Measurements from ENCODE around the gene EXOC3L1. TPM values are rescaled to one million over a fixed set of nuclear protein-coding genes. Genes with fewer than 3 reads are reported as not detected.

The EXOC3L1 gene
- total and polyA plus RNA-seq, 2 of the 13 experiments (the other 11 are each of a cell fraction or from before 2014, with no cell fraction given), result 0.12 TPM; not detected in 1

DNA sequence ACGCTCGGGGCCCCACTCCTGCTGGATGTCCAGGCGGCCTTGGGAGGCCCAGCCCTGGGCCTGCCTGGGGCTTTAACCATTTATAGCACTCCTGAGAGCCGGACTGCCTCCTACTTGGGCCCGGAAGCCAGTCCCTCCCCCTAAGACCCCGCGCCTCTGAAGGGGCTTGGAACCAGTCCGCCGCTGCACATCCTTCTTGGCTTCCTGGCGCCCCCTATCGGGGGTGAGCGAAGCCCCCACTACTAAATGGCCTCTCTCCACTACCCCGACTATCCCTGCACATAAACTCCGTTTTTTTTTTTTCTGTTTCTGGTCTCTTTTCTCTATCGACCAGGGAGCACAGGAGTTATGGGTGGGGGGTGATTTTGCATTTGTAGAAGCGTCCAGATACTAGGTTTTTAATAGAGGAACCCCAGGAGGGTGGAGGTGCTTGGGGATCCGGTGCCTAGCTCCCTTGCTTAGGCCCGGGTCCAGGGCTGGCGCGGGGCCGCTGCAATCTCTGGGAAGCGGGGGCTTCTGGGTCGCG is 20.2 kb downstream of the EXOC3L1 start (continued):
- TF ChIP-seq, protein P1, sequence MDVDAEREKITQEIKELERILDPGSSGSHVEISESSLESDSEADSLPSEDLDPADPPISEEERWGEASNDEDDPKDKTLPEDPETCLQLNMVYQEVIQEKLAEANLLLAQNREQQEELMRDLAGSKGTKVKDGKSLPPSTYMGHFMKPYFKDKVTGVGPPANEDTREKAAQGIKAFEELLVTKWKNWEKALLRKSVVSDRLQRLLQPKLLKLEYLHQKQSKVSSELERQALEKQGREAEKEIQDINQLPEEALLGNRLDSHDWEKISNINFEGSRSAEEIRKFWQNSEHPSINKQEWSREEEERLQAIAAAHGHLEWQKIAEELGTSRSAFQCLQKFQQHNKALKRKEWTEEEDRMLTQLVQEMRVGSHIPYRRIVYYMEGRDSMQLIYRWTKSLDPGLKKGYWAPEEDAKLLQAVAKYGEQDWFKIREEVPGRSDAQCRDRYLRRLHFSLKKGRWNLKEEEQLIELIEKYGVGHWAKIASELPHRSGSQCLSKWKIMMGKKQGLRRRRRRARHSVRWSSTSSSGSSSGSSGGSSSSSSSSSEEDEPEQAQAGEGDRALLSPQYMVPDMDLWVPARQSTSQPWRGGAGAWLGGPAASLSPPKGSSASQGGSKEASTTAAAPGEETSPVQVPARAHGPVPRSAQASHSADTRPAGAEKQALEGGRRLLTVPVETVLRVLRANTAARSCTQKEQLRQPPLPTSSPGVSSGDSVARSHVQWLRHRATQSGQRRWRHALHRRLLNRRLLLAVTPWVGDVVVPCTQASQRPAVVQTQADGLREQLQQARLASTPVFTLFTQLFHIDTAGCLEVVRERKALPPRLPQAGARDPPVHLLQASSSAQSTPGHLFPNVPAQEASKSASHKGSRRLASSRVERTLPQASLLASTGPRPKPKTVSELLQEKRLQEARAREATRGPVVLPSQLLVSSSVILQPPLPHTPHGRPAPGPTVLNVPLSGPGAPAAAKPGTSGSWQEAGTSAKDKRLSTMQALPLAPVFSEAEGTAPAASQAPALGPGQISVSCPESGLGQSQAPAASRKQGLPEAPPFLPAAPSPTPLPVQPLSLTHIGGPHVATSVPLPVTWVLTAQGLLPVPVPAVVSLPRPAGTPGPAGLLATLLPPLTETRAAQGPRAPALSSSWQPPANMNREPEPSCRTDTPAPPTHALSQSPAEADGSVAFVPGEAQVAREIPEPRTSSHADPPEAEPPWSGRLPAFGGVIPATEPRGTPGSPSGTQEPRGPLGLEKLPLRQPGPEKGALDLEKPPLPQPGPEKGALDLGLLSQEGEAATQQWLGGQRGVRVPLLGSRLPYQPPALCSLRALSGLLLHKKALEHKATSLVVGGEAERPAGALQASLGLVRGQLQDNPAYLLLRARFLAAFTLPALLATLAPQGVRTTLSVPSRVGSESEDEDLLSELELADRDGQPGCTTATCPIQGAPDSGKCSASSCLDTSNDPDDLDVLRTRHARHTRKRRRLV (CRISPR knock-in tag; IDR thresholded peaks at IDR 0.05), result 0 out of 2 replicates have a peak, but pooled peaks have one; percentile 20
- peak; percentile 44; the same call in 1 of the 2 replicates for TF ChIP-seq STAG1 (CRISPR knock-in tag; IDR thresholded peaks at IDR 0.05)
- TF ChIP-seq SRSF4 (IDR thresholded peaks at IDR 0.05; ENCODE audit: low read depth, low read length, poor library complexity, severe bottlenecking), result no peak
- peak; percentile 83; the same call in 1 of the 2 replicates for TF ChIP-seq ZNF510 (CRISPR knock-in tag; IDR thresholded peaks at IDR 0.05; ENCODE audit: low read depth)
- peak; percentile 30; the same call in 1 of the 2 replicates for TF ChIP-seq ZNF557 (CRISPR knock-in tag; IDR thresholded peaks at IDR 0.05)
- peak; percentile 59; the same call in 1 of the 2 replicates for TF ChIP-seq ZNF235 (CRISPR knock-in tag; IDR thresholded peaks at IDR 0.05; ENCODE audit: borderline replicate concordance)
- no peak for TF ChIP-seq RFX1 (IDR thresholded peaks at IDR 0.05)
- peak; percentile 21; the same call in 1 of the 2 replicates for TF ChIP-seq ZBTB8A (CRISPR knock-in tag; IDR thresholded peaks at IDR 0.05; ENCODE audit: borderline replicate concordance, low read depth)
- TF ChIP-seq ZSCAN29 (CRISPR knock-in tag; conservative IDR thresholded peaks at IDR 0.05), result 0 out of 2 replicates have a peak, but pooled peaks have one; percentile 56
- TF ChIP-seq, protein P2, sequence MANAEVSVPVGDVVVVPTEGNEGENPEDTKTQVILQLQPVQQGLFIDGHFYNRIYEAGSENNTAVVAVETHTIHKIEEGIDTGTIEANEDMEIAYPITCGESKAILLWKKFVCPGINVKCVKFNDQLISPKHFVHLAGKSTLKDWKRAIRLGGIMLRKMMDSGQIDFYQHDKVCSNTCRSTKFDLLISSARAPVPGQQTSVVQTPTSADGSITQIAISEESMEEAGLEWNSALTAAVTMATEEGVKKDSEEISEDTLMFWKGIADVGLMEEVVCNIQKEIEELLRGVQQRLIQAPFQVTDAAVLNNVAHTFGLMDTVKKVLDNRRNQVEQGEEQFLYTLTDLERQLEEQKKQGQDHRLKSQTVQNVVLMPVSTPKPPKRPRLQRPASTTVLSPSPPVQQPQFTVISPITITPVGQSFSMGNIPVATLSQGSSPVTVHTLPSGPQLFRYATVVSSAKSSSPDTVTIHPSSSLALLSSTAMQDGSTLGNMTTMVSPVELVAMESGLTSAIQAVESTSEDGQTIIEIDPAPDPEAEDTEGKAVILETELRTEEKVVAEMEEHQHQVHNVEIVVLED (CRISPR knock-in tag; IDR thresholded peaks at IDR 0.05; ENCODE audit: borderline replicate concordance), result 0 out of 2 replicates have a peak, but pooled peaks have one; percentile 28
- TF ChIP-seq, protein P3, sequence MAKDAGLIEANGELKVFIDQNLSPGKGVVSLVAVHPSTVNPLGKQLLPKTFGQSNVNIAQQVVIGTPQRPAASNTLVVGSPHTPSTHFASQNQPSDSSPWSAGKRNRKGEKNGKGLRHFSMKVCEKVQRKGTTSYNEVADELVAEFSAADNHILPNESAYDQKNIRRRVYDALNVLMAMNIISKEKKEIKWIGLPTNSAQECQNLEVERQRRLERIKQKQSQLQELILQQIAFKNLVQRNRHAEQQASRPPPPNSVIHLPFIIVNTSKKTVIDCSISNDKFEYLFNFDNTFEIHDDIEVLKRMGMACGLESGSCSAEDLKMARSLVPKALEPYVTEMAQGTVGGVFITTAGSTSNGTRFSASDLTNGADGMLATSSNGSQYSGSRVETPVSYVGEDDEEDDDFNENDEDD (CRISPR knock-in tag; IDR thresholded peaks at IDR 0.05; ENCODE audit: borderline replicate concordance), result no peak
- 0 out of 2 replicates have a peak, but pooled peaks have one; percentile 16 for TF ChIP-seq ZNF44 (CRISPR knock-in tag; IDR thresholded peaks at IDR 0.05)
- TF ChIP-seq MEIS1 (CRISPR knock-in tag; IDR thresholded peaks at IDR 0.05; ENCODE audit: borderline replicate concordance), result peak; percentile 53; the same call in 1 of the 2 replicates
- TF ChIP-seq TARDBP (CRISPR knock-in tag; IDR thresholded peaks at IDR 0.05), result peak; percentile 33; the same call in 1 of the 2 replicates
- TF ChIP-seq, protein P4, sequence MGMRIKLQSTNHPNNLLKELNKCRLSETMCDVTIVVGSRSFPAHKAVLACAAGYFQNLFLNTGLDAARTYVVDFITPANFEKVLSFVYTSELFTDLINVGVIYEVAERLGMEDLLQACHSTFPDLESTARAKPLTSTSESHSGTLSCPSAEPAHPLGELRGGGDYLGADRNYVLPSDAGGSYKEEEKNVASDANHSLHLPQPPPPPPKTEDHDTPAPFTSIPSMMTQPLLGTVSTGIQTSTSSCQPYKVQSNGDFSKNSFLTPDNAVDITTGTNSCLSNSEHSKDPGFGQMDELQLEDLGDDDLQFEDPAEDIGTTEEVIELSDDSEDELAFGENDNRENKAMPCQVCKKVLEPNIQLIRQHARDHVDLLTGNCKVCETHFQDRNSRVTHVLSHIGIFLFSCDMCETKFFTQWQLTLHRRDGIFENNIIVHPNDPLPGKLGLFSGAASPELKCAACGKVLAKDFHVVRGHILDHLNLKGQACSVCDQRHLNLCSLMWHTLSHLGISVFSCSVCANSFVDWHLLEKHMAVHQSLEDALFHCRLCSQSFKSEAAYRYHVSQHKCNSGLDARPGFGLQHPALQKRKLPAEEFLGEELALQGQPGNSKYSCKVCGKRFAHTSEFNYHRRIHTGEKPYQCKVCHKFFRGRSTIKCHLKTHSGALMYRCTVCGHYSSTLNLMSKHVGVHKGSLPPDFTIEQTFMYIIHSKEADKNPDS (CRISPR knock-in tag; IDR thresholded peaks at IDR 0.05), result 0 out of 2 replicates have a peak, but pooled peaks have one; percentile 3
- TF ChIP-seq, protein P5, sequence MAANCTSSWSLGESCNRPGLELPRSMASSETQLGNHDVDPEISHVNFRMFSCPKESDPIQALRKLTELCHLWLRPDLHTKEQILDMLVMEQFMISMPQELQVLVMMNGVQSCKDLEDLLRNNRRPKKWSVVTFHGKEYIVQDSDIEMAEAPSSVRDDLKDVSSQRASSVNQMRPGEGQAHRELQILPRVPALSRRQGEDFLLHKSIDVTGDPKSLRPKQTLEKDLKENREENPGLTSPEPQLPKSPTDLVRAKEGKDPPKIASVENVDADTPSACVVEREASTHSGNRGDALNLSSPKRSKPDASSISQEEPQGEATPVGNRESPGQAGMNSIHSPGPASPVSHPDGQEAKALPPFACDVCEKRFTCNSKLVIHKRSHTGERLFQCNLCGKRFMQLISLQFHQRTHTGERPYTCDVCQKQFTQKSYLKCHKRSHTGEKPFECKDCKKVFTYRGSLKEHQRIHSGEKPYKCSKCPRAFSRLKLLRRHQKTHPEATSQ (CRISPR knock-in tag; IDR thresholded peaks at IDR 0.05; ENCODE audit: borderline replicate concordance), result 0 out of 2 replicates have a peak, but pooled peaks have one; percentile 16

Measured in HepG2 (cell line).